Heart left ventricle (tissue), 16 donors: Measurements from ENCODE around the gene RNU11. TPM values are rescaled to one million over a fixed set of nuclear protein-coding genes. Genes with fewer than 3 reads are reported as not detected.
A peak's percentile ranks its signal among the peaks of the same experiment; 100 is the strongest.

Experiments
- ATAC-seq, 4 donors: fragments of 200-7000 bp; cut with Tn5 transposase; one replicate each; pipeline ENCODE4 v1.9.1; 2020 to 2022; ENCODE audit warnings: moderate library complexity in 4 of 4, mild to moderate bottlenecking in 3 of 4, moderate number of reproducible peaks in 1 of 4
- DNase-seq, 5 donors: peaks; one replicate each; pipeline ENCODE4 v3.0.0-alpha.2; 2020
- H3K27ac ChIP-seq, 12 donors: fragments of 200-600 bp; sonication (generic) in 4 of 12; one replicate each; pipeline versions ENCODE4 v1.5.0 to v1.8.0; 2016 to 2022; ENCODE audit warnings: mild to moderate bottlenecking in 2 of 12
- H3K27me3 ChIP-seq, 9 donors: fragments of 200-600 bp; sonication (generic) in 2 of 9; one replicate each; pipeline versions ENCODE4 v1.5.1 to v1.8.0; 2016 to 2022; ENCODE audit warnings: mild to moderate bottlenecking in 3 of 9
- H3K36me3 ChIP-seq, 9 donors: fragments of 200-600 bp; sonication (generic) in 2 of 9; one replicate each; pipeline versions ENCODE4 v1.5.0 to v1.8.0; 2018 to 2022; ENCODE audit warnings: mild to moderate bottlenecking in 2 of 9
- H3K4me1 ChIP-seq, 12 donors: fragments of 200-600 bp; sonication (generic) in 4 of 12; one replicate each; pipeline versions ENCODE4 v1.5.0 to v1.8.0; 2016 to 2022; ENCODE audit warnings: mild to moderate bottlenecking in 3 of 12
- H3K4me3 ChIP-seq, 12 donors: fragments of 200-600 bp; sonication (generic) in 4 of 12; one replicate each; pipeline versions ENCODE4 v1.5.0 to v1.8.0; 2017 to 2022; ENCODE audit warnings: mild to moderate bottlenecking in 9 of 12, moderate library complexity in 4 of 12
- H3K9me3 ChIP-seq, 12 donors: fragments of 200-600 bp; sonication (generic) in 4 of 12; one replicate each; pipeline versions ENCODE4 v1.5.0 to v1.8.0; 2016 to 2022; ENCODE audit warnings: mild to moderate bottlenecking in 1 of 12
- POLR2A ChIP-seq, 2 donors: fragments of 450-650 bp; IDR thresholded peaks; one replicate each; pipeline ENCODE4 v1.6.1; 2017; ENCODE audit warnings: antibody characterized with exemption in 2 of 2, mild to moderate bottlenecking in 2 of 2, moderate library complexity in 2 of 2
- WGBS, 4 donors: extraction: QIAGEN DNeasy Blood & Tissue Kit in 2 of 4; methylation state at CpG; one replicate each; pipeline versions ENCODE4 v1.1.5 to v1.1.7; 2013 to 2018; 5-methylcytosine and 5-hydroxymethylcytosine counted together
- intact Hi-C, 10 donors: fragments of 100-400 bp; cut with DNase I; formaldehyde crosslinking; loops; one replicate each; pipeline versions ENCODE4 v1.11.1 to v1.14.2; 2022
- polyA plus RNA-seq, 2 donors: library from polyadenylated mRNA; stranded (reverse); fragments of 200-250 nt; gene quantifications; one replicate each; pipeline ENCODE4 v1.2.3, GENCODE V29; 2013
- total RNA-seq, 9 donors: library from RNA; depleted of rRNA in 2 of 9; stranded (reverse); fragments of >200 nt in 2 of 9; fragmentation: NEBNext Ultra II Directional in 3 of 9; extraction: Animal tissue kit (Norgen Biotek cat#: 25700) in 3 of 9; gene quantifications; one replicate each; pipeline versions ENCODE4 v1.1.0 to v1.2.4, GENCODE V29; 2016 to 2023
- TF ChIP-seq, protein P1 (sequence below), 12 donors: fragments of 200-600 bp; sonication (generic) in 4 of 12; IDR thresholded peaks; one replicate each; pipeline versions ENCODE4 v1.5.0 to v1.8.0; 2018 to 2022; ENCODE audit warnings: antibody characterized with exemption in 12 of 12, mild to moderate bottlenecking in 5 of 12
- donor health status: ischemic (EF 13 %, LVEDD 7.1; RV severe dilation, severe dysfunction).
- donor health status: healthy with polysubstance abuse.
- donor health status: DM: no; HTN: yes; CAD: no.
- donor health status: DM: no; HTN: no; CAD: no.
- donor health status: ischemic (EF 25% LVEDD 6.9; RV normal size, moderate dysfunction).
- donor health status: ischemic (EF 25% LVEDD 5.7; RV mildly dilated, moderate dysfunction).
- donor health status: healthy.
- donor health status: DM: yes; HTN: yes; CAD: no.
- donor health status: ischemic (EF 35%, LVEDD 5.7; RV mildly dilated, moderate dysfunction).
- donor health status: nonischemic (EF 11% LVEDD 7.7; RV severe dilation, severe dysfunction).
- donor health status: DM: yes; HTN: yes; CAD: no.
- donor health status: PGD.
- donor health status: ischemic (EF 29% LVEDD 5.4; RV normal size, mild dysfunction).
- donor health status: nonischemic (EF 23%, LVEDD 6.1; RV moderate dilation, normal function).

RNU11 gene
- total and polyA plus RNA-seq, 11 donors, result not detected

DNA sequence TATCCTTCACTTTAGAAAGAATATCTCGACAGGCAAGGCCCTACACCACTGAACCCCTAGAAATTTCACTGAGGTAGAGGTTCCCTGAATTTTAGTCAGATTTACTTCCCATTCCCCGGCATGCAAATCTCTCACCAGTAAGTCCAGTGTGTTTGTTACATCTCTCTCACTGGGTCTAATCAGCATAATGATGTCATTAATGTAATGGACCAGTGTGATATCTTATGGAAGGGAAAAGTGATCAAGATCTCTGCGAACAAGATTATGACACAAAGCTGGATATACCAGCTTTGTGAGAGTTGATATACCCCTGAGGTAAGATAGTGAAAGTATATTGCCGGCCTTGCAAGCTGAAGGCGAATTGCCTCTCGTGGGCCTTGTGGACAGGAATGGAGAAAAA is 7.9 kb downstream of the RNU11 start:
- Histone ChIP-seq H3K9me3 (no peaks in the 10 kb centered on the region), H3K36me3 (no peaks in the 10 kb centered on the region), H3K27ac (no peak overlapping the region), H3K27me3 (no peaks in the 10 kb centered on the region), H3K4me1 (peaks cover 0 to 2% (median 0%) of the 10 kb centered on the region in 12 donors), H3K4me3 (no peak overlapping the region)
- DNase-seq, result no peak
- ATAC-seq, result no peak
- WGBS, 4 donors, result 90 to 94% (median 91%) methylated on average over 6 of the region's 6 CpGs
- TF ChIP-seq, protein P1, sequence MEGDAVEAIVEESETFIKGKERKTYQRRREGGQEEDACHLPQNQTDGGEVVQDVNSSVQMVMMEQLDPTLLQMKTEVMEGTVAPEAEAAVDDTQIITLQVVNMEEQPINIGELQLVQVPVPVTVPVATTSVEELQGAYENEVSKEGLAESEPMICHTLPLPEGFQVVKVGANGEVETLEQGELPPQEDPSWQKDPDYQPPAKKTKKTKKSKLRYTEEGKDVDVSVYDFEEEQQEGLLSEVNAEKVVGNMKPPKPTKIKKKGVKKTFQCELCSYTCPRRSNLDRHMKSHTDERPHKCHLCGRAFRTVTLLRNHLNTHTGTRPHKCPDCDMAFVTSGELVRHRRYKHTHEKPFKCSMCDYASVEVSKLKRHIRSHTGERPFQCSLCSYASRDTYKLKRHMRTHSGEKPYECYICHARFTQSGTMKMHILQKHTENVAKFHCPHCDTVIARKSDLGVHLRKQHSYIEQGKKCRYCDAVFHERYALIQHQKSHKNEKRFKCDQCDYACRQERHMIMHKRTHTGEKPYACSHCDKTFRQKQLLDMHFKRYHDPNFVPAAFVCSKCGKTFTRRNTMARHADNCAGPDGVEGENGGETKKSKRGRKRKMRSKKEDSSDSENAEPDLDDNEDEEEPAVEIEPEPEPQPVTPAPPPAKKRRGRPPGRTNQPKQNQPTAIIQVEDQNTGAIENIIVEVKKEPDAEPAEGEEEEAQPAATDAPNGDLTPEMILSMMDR (IDR thresholded peaks at IDR 0.05), result no peak
- TF ChIP-seq POLR2A (IDR thresholded peaks at IDR 0.05), result no peak
- intact Hi-C loops, result no loop called here

DNA sequence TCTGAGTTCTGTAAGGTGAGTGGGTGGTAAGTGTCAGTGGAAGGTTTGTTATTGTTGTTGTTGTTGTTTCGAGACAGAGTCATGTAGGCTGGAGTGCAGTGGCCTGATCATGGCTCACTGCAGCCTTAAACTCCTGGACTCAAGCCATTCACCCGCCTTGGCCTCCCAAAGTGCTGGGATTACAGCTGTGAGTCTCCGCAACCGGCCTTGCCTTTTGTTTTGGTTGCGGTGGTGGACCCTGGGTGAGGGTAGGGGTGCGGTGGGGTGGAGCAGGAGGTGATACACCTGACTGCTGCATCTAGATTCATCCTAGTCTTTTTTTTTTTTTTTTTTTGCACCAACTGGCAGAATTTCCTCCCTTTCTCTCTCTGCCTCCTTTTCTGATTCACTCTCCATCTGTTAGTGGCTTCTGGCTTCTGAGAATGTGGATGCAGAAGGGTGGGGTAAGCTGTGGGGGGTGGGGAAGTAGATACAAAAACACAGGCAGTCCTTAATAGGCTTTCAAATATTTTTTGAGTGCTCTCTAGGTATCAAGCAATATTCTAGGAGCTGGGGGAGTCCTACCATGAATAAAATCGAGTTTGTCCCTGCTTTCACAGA is 15.6 kb downstream of the RNU11 start:
- no peak for ATAC-seq
- H3K4me1 ChIP-seq, result peaks cover 0 to 14% (median 9%) of the 10 kb centered on the region in 12 donors
- H3K27ac ChIP-seq, result no peak overlapping the region
- TF ChIP-seq, protein P1 (IDR thresholded peaks at IDR 0.05), result no peak
- no peak for TF ChIP-seq POLR2A (IDR thresholded peaks at IDR 0.05)
- no peak overlapping the region for H3K4me3 ChIP-seq
- H3K9me3 ChIP-seq, result no peaks in the 10 kb centered on the region
- H3K36me3 ChIP-seq, result no peaks in the 10 kb centered on the region
- 67 to 83% (median 79%) methylated on average over 7 of the region's 7 CpGs for WGBS, 4 donors
- H3K27me3 ChIP-seq, result no peaks in the 10 kb centered on the region
- DNase-seq, result no peak
- intact Hi-C loops, result no loop called here

DNA sequence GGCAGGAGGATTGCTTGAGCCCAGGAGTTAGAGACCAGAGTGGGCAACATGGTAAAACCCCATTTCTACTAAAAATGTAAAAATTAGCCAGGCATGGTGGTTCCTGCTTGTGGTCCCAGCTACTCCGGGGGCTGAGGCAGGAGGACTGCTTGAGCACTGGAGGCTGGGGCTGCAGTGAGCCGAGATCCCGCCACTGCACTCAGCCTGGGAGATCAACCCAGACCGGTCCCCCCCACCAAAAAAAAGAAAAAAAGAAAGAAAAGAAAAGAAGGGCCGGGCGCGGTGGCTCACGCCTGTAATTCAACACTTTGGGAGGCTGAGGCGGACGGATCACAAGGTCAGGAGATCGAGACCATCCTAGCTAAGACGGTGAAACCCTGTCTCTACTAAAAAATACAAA is 18.4 kb downstream of the RNU11 start:
- no peaks in the 10 kb centered on the region for H3K36me3 ChIP-seq
- no peak overlapping the region for H3K4me3 ChIP-seq
- H3K27ac ChIP-seq, result no peak overlapping the region
- no peaks in the 10 kb centered on the region for H3K9me3 ChIP-seq
- no peaks in the 10 kb centered on the region for H3K27me3 ChIP-seq
- ATAC-seq (no peak), DNase-seq (no peak)
- peaks cover 0 to 23% (median 18%) of the 10 kb centered on the region in 12 donors for H3K4me1 ChIP-seq
- intact Hi-C loops, result loop anchor here in 1 of 10 donors (5.0 kb wide), 1 partner anchor 70 kb away; the partner anchor contains the start of gene YTHDF2
- TF ChIP-seq, protein P1 (IDR thresholded peaks at IDR 0.05), result no peak
- no peak for TF ChIP-seq POLR2A (IDR thresholded peaks at IDR 0.05)
- 96 to 98% (median 97%) methylated on average over 12 of the region's 12 CpGs for whole genome bisulfite sequencing, 4 donors

DNA sequence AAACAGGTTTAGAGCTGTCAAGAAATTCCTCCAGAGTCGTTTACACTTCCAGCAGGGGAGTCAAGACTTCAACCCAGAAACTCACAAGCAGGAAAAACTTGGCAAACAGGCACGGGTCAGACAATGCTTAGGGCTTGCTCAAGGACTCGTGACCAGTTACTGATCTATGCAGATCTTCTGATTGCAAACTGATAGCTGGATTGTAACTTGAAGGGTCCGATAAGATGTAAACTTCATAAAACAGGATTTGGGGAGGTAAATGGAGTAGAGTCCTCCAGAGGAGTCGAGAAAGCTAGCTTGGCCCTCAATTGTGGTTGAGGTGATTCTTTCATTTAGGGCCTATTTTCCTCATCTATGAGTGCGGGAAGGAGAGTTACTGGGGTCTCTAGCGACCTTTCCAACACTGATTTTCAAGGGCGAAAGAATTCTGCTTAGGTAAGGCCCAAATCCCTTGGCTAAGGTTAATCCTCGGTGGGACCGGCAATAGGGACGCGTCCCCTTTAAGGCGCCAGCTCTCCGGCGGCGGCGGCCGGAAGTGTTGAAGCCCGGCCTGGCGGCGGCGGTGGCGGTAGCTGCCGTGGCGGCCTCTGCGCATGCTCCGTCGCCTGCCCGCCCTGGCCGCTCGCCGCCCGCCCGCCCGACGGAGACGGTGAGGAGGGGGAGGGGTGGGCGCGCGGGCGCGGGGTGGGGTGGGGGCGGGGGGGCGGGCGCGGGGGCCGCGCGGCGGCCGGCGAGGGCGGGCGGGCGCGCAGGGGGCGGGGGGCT is 20.0 kb downstream of the RNU11 start, which contains the start of gene GMEB1:
GMEB1 (plus strand) TSS at position 594 of the 765 bp plus-strand sequence. CDS start 14,829 bp downstream, outside the sequence.
- H3K4me3 ChIP-seq, result peak within 1 kb of the TSS; percentile 96 to 100 (median 99)
- 1 to 4% (median 3%) methylated on average over 12 to 52 of the region's 57 CpGs for WGBS, 4 donors
- intact Hi-C loops, result loop anchor here in 9 of 10 donors (1.0 to 5.0 kb wide), 6 partner anchors 20 to 69 kb away; partner anchors contain the start of genes RNU11 (in 6 of the 9), YTHDF2 (in 4 of the 9) and TAF12 (in 3 of the 9)

More for the DNA sequence above, 20.0 kb downstream of the RNU11 start, which contains the start of gene GMEB1:
- DNase-seq (peak; percentile 88 to 94 (median 89)), ATAC-seq (peak; percentile 79 to 93 (median 92))
- H3K27ac ChIP-seq, result peak within 1 kb of the TSS; percentile 98 to 100 (median 99)
- H3K27me3 ChIP-seq, result no peaks in the 10 kb centered on the region
- H3K9me3 ChIP-seq, result no peaks in the 10 kb centered on the region
- no peaks in the 10 kb centered on the region for H3K36me3 ChIP-seq
- peaks cover 0 to 23% (median 18%) of the 10 kb centered on the region in 12 donors for H3K4me1 ChIP-seq
- TF ChIP-seq, protein P1 (IDR thresholded peaks at IDR 0.05), result peak in 2 of 12 donors; percentile 9 to 10
- no peak for TF ChIP-seq POLR2A (IDR thresholded peaks at IDR 0.05)
